ENCODE results near the gene HPN.
A peak's percentile ranks its signal among the peaks of the same experiment; 100 is the strongest.
"Not testable (repeated sequence)": the region's sequence is repeated elsewhere in the genome, so short reads cannot be mapped to it uniquely, and the experiment has no call there.

The HPN gene

GRCh38 chr19:35027851-35028599, 13.5 kb upstream of the HPN start:
- H3K27ac ChIP-seq (ENCODE audit: low read depth, low read length): no peak overlapping the region
- 0 out of 2 replicates have a peak, but pooled peaks cover 3% of the 10 kb centered on the region for H4K20me1 ChIP-seq (ENCODE audit: control insufficient read depth, insufficient read depth, low read depth, low read length)
- peaks cover 26% of the 10 kb centered on the region for H3K27me3 ChIP-seq (ENCODE audit: control insufficient read depth, low read length)
- TF ChIP-seq CTCF (IDR thresholded peaks at IDR 0.05; ENCODE audit: low read depth, low read length, poor library complexity, severe bottlenecking) (no peak), EZH2phosphoT487 (IDR thresholded peaks at IDR 0.05; ENCODE audit: borderline replicate concordance, low read length) (no peak)
- peaks cover 51% of the 10 kb centered on the region for H3K36me3 ChIP-seq (ENCODE audit: control insufficient read depth, low read length)
- H3K9me3 ChIP-seq (ENCODE audit: control insufficient read depth, insufficient read depth, low read length): no peaks in the 10 kb centered on the region
- 0 out of 2 replicates have a peak, but pooled peaks cover 3% of the 10 kb centered on the region for H3F3A ChIP-seq (ENCODE audit: control insufficient read depth, insufficient read depth)
- H3K4me1 ChIP-seq (ENCODE audit: control insufficient read depth, low read length): peaks cover 3% of the 10 kb centered on the region; the same call in 1 of the 2 replicates
- H3K79me2 ChIP-seq (ENCODE audit: control insufficient read depth, low read length): no peaks in the 10 kb centered on the region
- H3K9me2 ChIP-seq (replicated peaks; ENCODE audit: control insufficient read depth, low read length): no peaks in the 10 kb centered on the region
- no peak overlapping the region for H3K4me2 ChIP-seq (ENCODE audit: low read length)
- no peak overlapping the region for H3K4me3 ChIP-seq (ENCODE audit: low read length)

GRCh38 chr19:35028600-35028885, 13.0 kb upstream of the HPN start:
- not testable (repeated sequence) for H4K20me1 ChIP-seq (ENCODE audit: control insufficient read depth, insufficient read depth, low read depth, low read length); H3K4me1 ChIP-seq (ENCODE audit: control insufficient read depth, low read length); H3F3A ChIP-seq (ENCODE audit: control insufficient read depth, insufficient read depth); H3K79me2 ChIP-seq (ENCODE audit: control insufficient read depth, low read length); H3K4me3 ChIP-seq (ENCODE audit: low read length); H3K4me2 ChIP-seq (ENCODE audit: low read length); H3K9me3 ChIP-seq (ENCODE audit: control insufficient read depth, insufficient read depth, low read length); H3K27ac ChIP-seq (ENCODE audit: low read depth, low read length); H3K9me2 ChIP-seq (replicated peaks; ENCODE audit: control insufficient read depth, low read length)
- Histone ChIP-seq H3K36me3 (ENCODE audit: control insufficient read depth, low read length) (peaks cover 45% of the 10 kb centered on the region), H3K27me3 (ENCODE audit: control insufficient read depth, low read length) (peaks cover 28% of the 10 kb centered on the region)

DNA sequence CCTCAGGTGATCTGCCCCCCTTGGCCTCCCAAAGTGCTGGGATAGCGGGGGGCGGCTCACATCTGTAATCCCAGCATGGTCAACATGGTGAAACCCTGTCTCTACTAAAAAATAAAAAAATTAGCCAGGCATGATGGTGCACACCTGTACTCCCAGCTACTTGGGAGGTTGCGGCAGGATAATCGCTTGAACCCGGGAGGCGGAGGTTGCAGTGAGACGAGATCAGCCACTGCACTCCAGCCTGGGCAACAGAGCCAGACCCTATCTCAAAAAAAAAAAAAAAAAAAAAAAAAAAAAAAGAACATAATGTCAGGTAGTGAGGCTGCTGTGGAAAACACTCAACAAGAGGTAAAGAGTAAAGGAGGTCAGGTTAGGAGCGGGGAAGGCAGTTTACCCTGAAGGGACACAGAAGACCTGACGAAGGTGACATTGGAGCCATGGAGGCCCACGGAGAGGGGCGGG, 12.2 kb upstream of the HPN start:
- not testable (repeated sequence) for H4K20me1 ChIP-seq (ENCODE audit: control insufficient read depth, insufficient read depth, low read depth, low read length); H3F3A ChIP-seq (ENCODE audit: control insufficient read depth, insufficient read depth); H3K4me3 ChIP-seq (ENCODE audit: low read length); H3K9me3 ChIP-seq (ENCODE audit: control insufficient read depth, insufficient read depth, low read length); H3K9me2 ChIP-seq (replicated peaks; ENCODE audit: control insufficient read depth, low read length); H3K79me2 ChIP-seq (ENCODE audit: control insufficient read depth, low read length); H3K27ac ChIP-seq (ENCODE audit: low read depth, low read length); H3K4me1 ChIP-seq (ENCODE audit: control insufficient read depth, low read length); H3K4me2 ChIP-seq (ENCODE audit: low read length)
- H3K36me3 ChIP-seq (ENCODE audit: control insufficient read depth, low read length): peaks cover 38% of the 10 kb centered on the region
- H3K27me3 ChIP-seq (ENCODE audit: control insufficient read depth, low read length): peaks cover 28% of the 10 kb centered on the region

DNA sequence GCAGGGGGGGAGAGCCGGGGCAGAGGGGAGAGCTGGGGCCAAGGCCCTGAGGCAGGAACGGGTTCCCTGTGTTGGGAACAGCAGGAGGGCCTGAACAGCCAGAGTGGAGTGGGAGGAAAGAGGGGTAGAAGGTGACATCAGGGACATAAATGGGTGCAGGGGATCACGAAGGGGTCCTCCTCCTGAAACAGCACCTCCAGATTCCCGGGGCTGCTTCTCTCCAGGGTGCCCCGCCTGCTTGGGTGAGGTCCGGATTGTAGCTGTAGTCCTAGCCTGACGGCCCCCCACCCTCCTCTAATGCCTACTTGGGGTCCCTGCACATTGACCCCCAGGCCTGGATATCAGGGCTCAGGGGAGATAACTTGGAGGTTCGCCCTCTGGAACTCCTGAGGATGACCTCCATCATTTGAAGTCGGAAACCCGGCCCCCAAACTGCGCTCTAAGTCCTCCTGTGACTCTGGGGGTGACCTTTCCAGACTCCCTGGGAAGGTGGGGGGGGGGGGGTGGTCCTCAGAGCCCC, 11.7 kb upstream of the HPN start:
- TF ChIP-seq CTCF (IDR thresholded peaks at IDR 0.05; ENCODE audit: low read depth, low read length, poor library complexity, severe bottlenecking) (no peak), EZH2phosphoT487 (IDR thresholded peaks at IDR 0.05; ENCODE audit: borderline replicate concordance, low read length) (peak; percentile 73; the same call in 1 of the 2 replicates)
- peak overlapping the region; percentile 36; the same call in 1 of the 2 replicates for H3K4me2 ChIP-seq (ENCODE audit: low read length)
- peaks cover 3% of the 10 kb centered on the region; the same call in 1 of the 2 replicates for H3K4me1 ChIP-seq (ENCODE audit: control insufficient read depth, low read length)
- H3K27me3 ChIP-seq (ENCODE audit: control insufficient read depth, low read length): peaks cover 28% of the 10 kb centered on the region
- no peaks in the 10 kb centered on the region for H3K79me2 ChIP-seq (ENCODE audit: control insufficient read depth, low read length)
- 0 out of 2 replicates have a peak, but pooled peaks cover 3% of the 10 kb centered on the region for H4K20me1 ChIP-seq (ENCODE audit: control insufficient read depth, insufficient read depth, low read depth, low read length)
- no peak overlapping the region for H3K27ac ChIP-seq (ENCODE audit: low read depth, low read length)
- H3F3A ChIP-seq (ENCODE audit: control insufficient read depth, insufficient read depth): 0 out of 2 replicates have a peak, but pooled peaks cover 3% of the 10 kb centered on the region
- no peaks in the 10 kb centered on the region for H3K9me3 ChIP-seq (ENCODE audit: control insufficient read depth, insufficient read depth, low read length)
- no peak overlapping the region for H3K4me3 ChIP-seq (ENCODE audit: low read length)
- H3K36me3 ChIP-seq (ENCODE audit: control insufficient read depth, low read length): peaks cover 35% of the 10 kb centered on the region
- H3K9me2 ChIP-seq (replicated peaks; ENCODE audit: control insufficient read depth, low read length): no peaks in the 10 kb centered on the region

Measured in DOHH2 (cell line).